Measurements from ENCODE around the gene CARF. TPM values are rescaled to one million over a fixed set of nuclear protein-coding genes. Genes with fewer than 3 reads are reported as not detected.

The CARF gene
- polyA plus RNA-seq, 1 donor (not counting 4 experiments of a cell fraction or from before 2014, with no cell fraction given), result 5.2 TPM

GRCh38 chr2:203018181-203018580, 106.1 kb downstream of the CARF start:
- peaks cover 32% of the 10 kb centered on the region for H3K4me1 ChIP-seq (ENCODE audit: control insufficient read depth, extremely low read depth, insufficient read depth, low read length)
- dilution Hi-C loops (cut with MboI; ENCODE audit: extremely low pct_ligation_motif_present, low sequenced_read_pairs), result no loop called here
- H3K9me1 ChIP-seq (ENCODE audit: control insufficient read depth, extremely low read depth, insufficient read depth, low read length), result no peaks in the 10 kb centered on the region
- no peaks in the 10 kb centered on the region for H3K27me3 ChIP-seq (ENCODE audit: control insufficient read depth, extremely low read depth, insufficient read depth, low read length)
- no peaks in the 10 kb centered on the region for H4K20me1 ChIP-seq (ENCODE audit: control insufficient read depth, extremely low read depth, insufficient read depth, low read length)
- no peaks in the 10 kb centered on the region for H3K9me3 ChIP-seq (ENCODE audit: control insufficient read depth, low read depth, low read length)
- no peak for TF ChIP-seq EZH2 (IDR thresholded peaks at IDR 0.05; ENCODE audit: low read length)
- TF ChIP-seq CTCF (optimal IDR thresholded peaks at IDR 0.05 in 1 of 3, IDR thresholded peaks at IDR 0.05 in 1 of 3, conservative IDR thresholded peaks at IDR 0.05 in 1 of 3; ENCODE audit: extremely low read depth in 1 of 3, insufficient read depth in 2 of 3, low read length in 3 of 3), result no peak
- peak overlapping the region; percentile 55 for H3K4me2 ChIP-seq (ENCODE audit: control insufficient read depth, extremely low read depth, insufficient read depth, low read depth, low read length)
- peaks cover 69% of the 10 kb centered on the region for H3K79me2 ChIP-seq (ENCODE audit: control insufficient read depth, insufficient read depth, low read length)
- H3K27ac ChIP-seq (ENCODE audit: control insufficient read depth, insufficient read depth, low read length), result peak overlapping the region; percentile 34
- peak; percentile 61 for FAIRE-seq
- peaks cover 0 to 5% of the 10 kb centered on the region in 2 experiments for H3K36me3 ChIP-seq (ENCODE audit: control insufficient read depth in 2 of 2, extremely low read depth in 1 of 2, insufficient read depth in 2 of 2, low read length in 2 of 2)
- H2AFZ ChIP-seq (ENCODE audit: control insufficient read depth, low read length), result no peak overlapping the region
- peak overlapping the region; percentile 47 to 99 (median 73) for H3K4me3 ChIP-seq (ENCODE audit: control insufficient read depth in 2 of 3, extremely low read depth in 1 of 3, insufficient read depth in 2 of 3, low read depth in 1 of 3, low read length in 3 of 3)
- no peak for DNase-seq (ENCODE audit: low read depth, low spot score)
- H3K9ac ChIP-seq (ENCODE audit: control insufficient read depth, extremely low read depth, insufficient read depth, low read length), result peak overlapping the region; percentile 5

DNA sequence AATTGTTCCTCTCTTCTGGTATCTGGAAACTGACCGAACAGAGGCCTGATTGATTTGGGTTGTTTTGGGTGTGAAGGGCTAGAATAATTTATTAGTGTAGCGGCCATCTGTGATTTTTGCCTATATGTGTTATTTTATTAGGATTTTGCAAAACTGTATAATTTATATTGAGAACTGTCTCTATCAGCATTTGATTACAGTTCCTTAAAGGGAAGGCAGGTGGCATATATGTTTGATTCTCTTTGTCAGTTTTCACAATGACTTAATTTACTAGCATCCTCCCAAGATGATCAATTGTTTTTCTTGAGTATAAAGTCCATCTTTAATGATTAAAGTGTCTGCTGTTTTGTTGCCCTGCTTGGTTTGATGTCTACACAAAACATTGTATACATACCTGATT, 107.1 kb downstream of the CARF start:
- Histone ChIP-seq H3K36me3 (ENCODE audit: control insufficient read depth in 2 of 2, extremely low read depth in 1 of 2, insufficient read depth in 2 of 2, low read length in 2 of 2) (peaks cover 0 to 5% of the 10 kb centered on the region in 2 experiments), H3K27me3 (ENCODE audit: control insufficient read depth, extremely low read depth, insufficient read depth, low read length) (no peaks in the 10 kb centered on the region), H3K4me2 (ENCODE audit: control insufficient read depth, extremely low read depth, insufficient read depth, low read depth, low read length) (peak overlapping the region; percentile 55), H3K4me3 (ENCODE audit: control insufficient read depth in 2 of 3, extremely low read depth in 1 of 3, insufficient read depth in 2 of 3, low read depth in 1 of 3, low read length in 3 of 3) (peak overlapping the region; percentile 47 to 99 (median 73)), H3K4me1 (ENCODE audit: control insufficient read depth, extremely low read depth, insufficient read depth, low read length) (peaks cover 29% of the 10 kb centered on the region), H4K20me1 (ENCODE audit: control insufficient read depth, extremely low read depth, insufficient read depth, low read length) (no peaks in the 10 kb centered on the region), H3K9ac (ENCODE audit: control insufficient read depth, extremely low read depth, insufficient read depth, low read length) (peak overlapping the region; percentile 9), H2AFZ (ENCODE audit: control insufficient read depth, low read length) (no peak overlapping the region), H3K9me1 (ENCODE audit: control insufficient read depth, extremely low read depth, insufficient read depth, low read length) (no peaks in the 10 kb centered on the region), H3K9me3 (ENCODE audit: control insufficient read depth, low read depth, low read length) (no peaks in the 10 kb centered on the region), H3K27ac (ENCODE audit: control insufficient read depth, insufficient read depth, low read length) (no peak overlapping the region), H3K79me2 (ENCODE audit: control insufficient read depth, insufficient read depth, low read length) (peaks cover 75% of the 10 kb centered on the region)
- FAIRE-seq (no peak), DNase-seq (ENCODE audit: low read depth, low spot score) (no peak)
- dilution Hi-C loops (cut with MboI; ENCODE audit: extremely low pct_ligation_motif_present, low sequenced_read_pairs), result no loop called here
- no peak for TF ChIP-seq EZH2 (IDR thresholded peaks at IDR 0.05; ENCODE audit: low read length)
- no peak for TF ChIP-seq CTCF (optimal IDR thresholded peaks at IDR 0.05 in 1 of 3, IDR thresholded peaks at IDR 0.05 in 1 of 3, conservative IDR thresholded peaks at IDR 0.05 in 1 of 3; ENCODE audit: extremely low read depth in 1 of 3, insufficient read depth in 2 of 3, low read length in 3 of 3)
